Occipital lobe (tissue), 2 donors: ENCODE data around the gene PRLR. TPM values are rescaled to one million over a fixed set of nuclear protein-coding genes. Genes with fewer than 3 reads are reported as not detected.
"Not testable (repeated sequence)": the region's sequence is repeated elsewhere in the genome, so short reads cannot be mapped to it uniquely, and the experiment has no call there.

ENCODE experiments used
- DNase-seq: peaks from one replicate; lab custom pipeline; 2025; lab: John Stamatoyannopoulos, UW
- total RNA-seq: library from RNA; depleted of rRNA; stranded (reverse); fragments of >200 nt; gene quantifications from one replicate; pipeline ENCODE4 v1.2.3, GENCODE V29; 2014

PRLR gene
- total RNA-seq, 1 donor from 2014 or later, result 3.3 TPM

DNA sequence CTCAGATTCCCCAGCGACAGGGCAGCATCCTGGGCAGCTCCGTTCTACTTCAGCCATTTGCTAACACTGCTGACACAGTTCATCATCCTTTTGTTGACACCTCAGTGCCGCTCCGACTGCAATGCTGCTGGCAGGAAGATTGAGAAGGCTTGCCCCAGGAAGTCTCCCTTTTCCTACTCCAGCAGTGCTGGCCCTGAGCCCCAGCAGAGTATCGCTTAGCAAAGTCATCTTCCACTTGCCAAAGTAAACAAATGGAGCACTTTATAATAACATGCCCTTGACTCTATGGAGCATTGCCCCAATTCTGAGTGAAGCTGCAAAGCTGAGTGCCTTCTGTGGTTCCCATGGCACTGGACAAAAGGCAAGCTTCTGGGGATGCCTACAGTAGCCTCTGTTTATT, 32.2 kb downstream of the PRLR start:
- DNase-seq, result no peak

DNA sequence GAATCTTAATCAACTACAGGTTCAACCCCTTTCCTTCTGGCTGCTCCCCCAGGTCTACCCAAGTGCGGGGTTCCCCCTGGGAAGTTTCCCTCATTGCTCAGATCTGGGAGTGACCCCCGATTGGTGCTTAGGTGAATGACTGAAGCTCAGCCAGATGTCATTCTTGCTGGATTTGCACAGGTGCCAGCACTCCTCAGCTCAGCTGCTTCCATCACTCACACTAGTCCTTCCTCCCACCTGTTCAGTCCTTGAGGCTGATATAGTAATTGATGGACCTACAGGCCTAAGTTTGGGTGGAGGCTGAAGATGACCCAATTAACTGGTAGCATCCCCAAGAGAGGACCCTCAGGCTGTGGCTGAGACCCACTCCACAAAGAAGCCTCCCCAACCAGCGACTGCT, 32.9 kb downstream of the PRLR start:
- DNase-seq, result no peak

DNA sequence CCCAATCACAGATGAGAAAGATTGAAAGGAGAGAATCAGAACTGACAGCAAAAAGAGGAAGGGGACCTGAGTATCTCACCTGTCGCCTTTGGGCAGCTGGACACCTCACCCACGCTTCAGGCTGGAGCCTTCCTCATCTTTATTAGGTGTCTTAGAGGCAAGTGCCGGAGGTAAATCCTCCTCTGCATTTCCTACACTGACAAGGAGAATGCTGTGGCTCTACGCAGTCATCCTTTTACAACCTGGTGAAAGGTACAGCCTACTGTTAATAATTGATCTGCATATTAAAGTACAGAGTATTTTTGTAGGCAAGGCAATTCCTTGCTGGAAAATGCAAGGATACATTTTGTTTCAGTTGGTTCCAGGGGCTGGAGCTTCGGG, 34.8 kb downstream of the PRLR start:
- no peak for DNase-seq

DNA sequence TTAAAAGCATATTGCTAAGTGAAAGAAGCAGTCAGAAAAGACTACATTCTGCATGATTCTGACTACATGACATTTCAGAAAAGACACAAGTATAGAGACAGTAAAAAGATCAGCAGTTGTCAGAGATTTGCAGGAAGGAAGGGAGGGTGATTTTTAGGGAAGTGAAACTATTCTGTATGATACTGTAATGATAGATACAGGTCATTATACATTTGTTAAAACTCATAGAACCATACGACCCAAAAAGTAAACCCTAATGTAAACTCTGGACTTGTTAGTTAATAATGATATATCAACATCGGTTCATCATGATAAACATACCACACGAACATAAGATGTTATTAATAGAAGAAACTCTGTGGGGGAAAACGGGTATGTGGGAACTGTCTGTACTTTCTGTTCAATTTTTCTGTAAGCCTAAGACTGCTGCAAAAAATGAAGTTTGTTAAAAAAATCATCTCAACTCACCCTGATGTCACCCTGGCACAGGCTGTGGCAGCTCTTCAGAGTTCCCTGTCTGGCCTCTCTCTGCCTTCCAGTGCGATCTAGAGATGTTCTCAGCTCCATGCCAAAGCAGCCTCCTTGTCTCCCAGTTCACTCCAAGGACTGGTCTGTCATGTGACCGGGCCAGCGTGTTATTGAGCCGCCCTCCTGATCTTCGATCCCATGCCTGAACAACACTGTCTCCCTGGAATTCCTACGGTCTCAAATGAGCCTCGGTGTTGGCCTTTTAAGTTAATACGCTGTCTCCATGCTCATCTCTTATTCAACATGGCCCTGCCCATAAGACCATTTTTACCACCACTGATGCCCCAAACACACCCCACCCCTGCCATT, 35.4 kb downstream of the PRLR start:
- DNase-seq, result no peak

DNA sequence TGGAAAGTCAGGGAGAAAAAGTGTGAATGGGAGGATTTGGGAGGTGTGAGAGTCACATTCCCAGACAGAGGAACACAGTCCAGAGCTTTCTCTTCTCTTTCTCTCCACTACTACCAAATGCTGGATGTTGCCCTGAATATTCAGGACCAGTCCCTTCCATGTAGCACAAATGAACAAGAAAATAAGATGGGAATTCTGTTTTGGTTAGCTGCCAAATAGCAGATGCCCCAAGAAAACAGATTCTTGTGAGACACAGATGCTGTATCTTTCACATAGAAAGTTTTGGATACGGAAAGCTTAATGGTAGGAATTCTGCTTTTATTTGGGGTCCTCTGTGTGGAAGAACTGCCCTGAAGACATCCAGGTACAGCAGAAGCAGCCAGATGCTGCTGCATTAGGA, 37.8 kb downstream of the PRLR start:
- no peak for DNase-seq

DNA sequence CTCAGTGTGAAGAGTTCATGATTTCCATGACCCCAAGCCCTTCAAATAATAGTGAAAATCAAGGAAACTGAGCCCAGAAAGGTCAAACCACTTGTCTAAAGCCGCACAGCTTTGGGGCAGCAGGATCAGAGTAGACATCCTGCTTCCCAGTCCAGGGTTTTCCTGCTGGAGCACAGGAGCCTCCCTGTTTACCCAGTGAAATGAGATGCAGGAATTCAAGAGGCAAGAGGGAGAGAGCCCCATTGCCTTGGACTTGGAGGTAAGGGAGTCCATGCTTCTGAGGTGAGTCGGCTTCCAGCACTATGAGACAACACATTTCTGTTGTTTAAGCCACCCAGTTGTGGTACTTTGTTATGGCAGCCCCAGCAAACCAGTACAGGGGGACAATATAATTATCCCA, 40.5 kb downstream of the PRLR start:
- not testable (repeated sequence) for DNase-seq

DNA sequence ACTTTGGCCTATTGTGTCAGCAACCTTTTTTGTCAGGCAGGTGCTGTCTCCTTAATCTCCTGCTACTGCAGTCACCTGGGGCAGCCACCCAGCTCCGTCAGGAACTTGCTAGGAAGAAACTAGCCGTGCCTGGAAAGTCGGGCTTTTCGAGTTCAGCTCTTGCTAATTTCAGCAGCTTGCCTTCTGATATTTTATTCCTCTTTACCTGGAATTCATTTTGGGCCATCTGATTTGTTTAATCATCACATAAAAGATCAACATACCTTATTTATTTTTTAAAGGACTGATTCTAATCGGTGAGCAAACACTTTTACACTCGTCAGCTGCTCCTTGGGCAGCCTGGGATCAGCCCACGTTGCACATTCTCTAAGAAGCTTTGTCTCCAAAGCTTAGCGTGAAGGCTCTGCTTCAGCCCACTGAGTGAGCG, 42.2 kb downstream of the PRLR start:
- DNase-seq, result no peak

DNA sequence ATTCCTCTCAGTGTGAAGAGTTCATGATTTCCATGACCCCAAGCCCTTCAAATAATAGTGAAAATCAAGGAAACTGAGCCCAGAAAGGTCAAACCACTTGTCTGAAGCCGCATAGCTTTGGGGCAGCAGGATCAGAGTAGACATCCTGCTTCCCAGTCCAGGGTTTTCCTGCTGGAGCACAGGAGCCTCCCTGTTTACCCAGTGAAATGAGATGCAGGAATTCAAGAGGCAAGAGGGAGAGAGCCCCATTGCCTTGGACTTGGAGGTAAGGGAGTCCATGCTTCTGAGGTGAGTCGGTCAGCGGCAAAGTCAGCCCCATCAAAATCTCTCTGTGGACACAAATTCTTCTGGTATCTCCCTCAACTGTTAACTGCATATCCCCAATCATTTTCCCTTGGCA, 42.7 kb downstream of the PRLR start:
- DNase-seq, result not testable (repeated sequence)

DNA sequence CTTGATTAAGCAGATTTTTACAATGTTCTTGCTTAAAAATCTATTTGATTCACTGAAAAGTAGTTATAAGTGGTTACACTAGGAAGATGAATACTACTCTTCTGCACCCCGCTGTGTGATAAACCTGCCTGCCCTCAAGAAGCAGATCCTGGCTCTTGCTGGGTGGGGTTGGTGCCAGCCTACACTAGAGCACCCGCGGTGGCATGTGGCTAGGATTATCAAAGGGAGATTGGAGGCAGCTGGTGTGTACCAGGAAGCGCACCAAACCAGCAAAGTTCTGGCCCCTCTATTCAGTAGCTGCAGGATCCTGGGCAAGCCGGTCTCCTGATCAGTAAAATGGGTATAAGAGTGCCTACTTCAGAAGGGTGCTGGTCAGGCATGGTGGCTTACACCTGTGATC, 43.5 kb downstream of the PRLR start:
- DNase-seq, result no peak

DNA sequence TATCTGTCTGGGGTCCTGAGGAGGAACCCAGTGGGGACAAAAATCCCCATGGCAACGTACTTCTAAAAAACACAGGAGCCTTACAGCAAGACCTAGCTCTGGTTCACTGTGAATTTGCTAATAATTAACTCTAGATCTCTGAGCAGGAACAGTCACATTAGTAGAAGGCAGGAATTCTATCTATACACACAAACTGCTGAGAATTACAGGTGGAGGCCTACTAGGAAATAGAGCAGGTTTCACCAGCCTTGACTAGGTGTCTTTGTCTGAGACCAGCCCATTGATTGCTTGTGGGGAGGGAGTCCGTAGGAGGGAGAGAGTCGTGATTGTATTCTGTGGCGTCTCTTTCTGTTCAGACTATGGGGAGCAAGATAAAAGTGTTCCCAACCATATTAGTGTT, 44.8 kb downstream of the PRLR start:
- no peak for DNase-seq

DNA sequence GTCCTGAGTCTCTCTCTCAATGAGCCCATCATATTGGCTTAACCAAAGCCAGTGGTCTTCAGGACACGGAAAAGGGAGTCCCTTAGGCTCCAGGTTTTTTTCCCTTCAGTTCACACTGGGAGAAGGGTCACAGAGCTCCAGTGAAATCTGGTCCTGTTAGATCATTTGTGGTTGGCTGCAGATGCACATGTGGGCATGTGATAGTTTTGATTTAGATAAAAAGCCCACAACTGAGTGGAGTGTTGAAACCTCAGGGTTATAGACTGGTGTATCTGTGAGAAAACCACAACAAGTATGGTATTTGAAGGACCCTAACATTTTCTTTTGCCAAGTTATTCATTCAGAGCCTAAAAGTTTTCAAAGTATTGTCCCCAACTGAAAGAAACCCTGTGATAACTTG, 46.7 kb downstream of the PRLR start:
- no peak for DNase-seq

DNA sequence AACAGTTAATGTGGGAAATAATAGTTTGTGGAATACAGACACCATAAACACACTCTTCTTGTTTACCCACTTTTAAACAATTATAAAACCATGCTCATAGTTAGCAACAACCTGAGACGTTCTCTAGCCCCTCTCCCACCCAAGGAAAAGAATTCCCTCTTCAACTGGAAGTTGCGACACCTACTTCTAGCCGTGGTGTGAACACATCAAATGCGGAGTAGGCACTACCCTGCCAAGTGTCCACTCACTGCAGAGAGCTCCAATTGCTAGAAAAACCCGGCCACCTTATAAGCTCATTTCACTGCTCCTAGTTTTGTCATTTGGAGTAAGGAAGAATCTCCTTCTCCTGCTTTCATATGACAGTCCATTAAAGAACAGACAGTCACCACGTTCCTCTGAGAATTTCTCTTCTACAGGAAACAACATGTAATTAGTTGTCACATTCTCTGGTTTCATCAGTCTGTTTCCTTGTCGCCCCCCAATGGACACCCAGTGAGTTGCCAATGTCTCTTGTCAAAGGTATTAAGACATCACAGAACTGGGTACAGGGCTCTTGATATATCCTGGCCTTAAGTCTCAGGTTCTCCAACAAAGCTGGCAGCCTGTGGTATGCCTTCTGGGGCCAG, 47.3 kb downstream of the PRLR start:
- DNase-seq, result no peak

DNA sequence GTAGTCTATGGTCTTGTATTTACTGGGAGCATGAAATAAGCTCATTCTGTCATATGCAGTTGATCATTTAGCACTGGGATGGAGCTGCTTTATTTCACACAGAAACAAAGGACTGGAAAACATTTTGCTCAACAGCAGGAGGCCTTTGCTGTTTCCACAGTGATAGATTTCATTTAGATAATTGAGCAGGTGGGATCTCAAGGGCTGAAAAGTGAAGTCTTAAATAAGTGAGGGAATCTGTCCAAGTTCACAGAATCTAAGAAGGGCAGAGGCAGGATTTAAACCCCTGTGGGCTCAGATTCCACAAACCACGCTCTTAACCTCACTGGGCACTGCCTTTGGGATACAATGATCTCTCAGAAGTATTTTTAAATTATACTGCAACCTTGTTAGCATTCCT, 47.8 kb downstream of the PRLR start:
- no peak for DNase-seq

DNA sequence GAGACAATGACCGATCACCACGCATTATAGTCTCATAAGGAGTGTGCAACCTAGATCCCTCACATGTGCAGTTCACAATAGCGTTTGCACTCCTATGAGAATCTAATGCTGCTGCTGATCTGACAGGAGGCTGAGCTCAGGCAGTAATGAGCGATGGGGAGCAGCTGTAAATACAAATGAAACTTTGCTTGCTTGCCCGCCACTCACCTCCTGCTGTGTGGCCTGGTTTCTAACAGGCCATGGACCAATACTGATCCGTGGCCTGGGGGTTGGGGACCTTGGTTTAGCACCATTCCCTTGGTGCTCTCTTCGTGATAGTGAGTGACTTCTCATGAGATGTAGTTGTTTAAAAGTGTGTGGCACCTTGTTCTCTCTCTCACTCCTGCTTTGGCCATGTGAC, 50.2 kb downstream of the PRLR start:
- DNase-seq, result no peak

DNA sequence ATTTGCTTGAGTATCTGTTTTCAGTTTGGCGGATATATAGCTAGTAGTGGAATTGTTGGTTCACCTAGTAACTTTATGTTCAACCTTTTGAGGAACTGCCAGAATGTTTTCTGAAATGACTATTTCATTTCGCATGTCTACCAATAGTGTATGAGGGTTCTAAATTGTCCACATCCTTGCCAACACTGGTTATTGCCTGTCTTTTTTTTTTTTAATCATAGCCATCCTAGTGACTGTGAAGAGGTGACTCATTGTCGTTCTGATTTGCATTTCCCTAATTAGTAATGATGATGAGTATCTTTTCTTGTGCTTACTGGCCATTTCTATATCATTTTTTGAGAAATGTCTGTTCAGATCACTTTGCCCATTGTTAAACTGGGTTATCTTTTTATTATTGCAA, 52.5 kb downstream of the PRLR start:
- no peak for DNase-seq

DNA sequence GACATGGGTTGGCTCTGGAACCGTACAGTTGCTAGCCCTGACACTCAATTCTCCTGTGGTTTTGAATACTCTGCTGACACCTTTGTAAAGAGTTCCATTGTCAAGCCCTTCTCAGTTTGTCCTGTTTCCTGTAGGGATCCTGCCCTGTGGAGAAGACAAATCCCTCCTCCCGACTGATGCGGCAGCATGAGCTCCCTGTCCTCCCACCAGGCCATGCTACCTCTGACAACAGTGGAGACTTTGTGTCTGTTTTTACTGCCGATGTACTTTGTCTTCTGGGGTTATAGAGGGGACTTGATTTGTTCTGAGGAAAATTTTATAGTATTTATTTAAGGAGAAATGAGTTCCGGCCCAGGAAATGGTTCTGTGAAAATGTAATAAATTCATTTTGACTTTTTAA, 57.8 kb downstream of the PRLR start:
- DNase-seq, result no peak

DNA sequence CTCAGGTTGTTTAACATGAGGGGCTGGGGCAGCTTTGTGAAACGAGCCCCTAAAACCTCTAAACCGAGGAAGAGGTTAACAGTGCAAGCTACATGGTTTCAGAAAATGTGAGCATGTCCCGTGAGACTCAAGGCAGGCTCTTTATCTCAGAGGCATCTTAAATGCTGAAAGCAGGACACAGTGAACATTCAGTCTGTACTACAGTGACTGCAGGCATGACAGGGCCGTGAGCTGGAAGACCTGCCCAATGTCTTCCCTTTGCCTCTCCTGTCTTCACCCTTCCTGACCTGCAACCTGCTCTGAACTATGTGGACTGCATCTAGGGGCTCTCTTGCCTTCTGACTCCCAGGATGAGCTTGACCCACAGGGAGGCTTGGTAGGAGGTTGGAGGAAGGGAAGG, 58.3 kb downstream of the PRLR start:
- DNase-seq, result no peak

DNA sequence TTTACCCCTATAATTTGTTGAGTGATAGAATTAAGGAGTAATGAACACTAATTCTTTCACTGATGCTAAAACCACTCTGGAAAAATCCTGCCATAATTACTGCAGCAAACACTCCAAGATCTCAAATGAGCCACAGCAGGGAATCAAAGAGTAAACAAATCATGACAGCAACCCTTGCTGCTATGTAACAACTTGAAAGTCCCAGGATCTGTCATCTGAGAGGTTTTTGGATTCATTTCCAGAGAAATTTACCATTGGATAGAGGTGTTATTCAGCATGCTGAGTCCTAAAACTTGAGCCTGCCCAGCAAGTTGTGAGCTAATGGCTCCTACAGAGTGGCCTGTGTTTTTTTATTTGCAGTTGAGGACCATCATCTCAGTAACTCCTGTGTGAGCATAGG, 59.2 kb downstream of the PRLR start:
- no peak for DNase-seq

DNA sequence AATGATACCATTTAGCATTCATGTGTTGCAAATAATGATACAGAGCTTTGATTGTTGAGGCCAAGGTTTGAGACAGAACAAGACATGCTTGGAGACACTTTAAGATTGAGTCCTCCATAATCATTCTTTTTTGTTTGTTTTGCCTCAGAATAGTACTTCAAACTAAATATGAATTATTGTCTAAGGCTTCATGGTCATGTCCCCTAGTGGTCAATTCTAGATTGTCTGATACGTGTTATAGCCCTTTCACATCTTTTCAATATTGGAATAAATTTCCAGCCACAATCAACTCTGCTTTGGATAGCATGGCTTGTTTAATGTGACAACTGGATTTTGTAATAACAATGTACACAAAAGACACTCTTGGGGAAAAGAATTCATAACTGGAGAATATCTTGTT, 64.2 kb downstream of the PRLR start:
- no peak for DNase-seq

DNA sequence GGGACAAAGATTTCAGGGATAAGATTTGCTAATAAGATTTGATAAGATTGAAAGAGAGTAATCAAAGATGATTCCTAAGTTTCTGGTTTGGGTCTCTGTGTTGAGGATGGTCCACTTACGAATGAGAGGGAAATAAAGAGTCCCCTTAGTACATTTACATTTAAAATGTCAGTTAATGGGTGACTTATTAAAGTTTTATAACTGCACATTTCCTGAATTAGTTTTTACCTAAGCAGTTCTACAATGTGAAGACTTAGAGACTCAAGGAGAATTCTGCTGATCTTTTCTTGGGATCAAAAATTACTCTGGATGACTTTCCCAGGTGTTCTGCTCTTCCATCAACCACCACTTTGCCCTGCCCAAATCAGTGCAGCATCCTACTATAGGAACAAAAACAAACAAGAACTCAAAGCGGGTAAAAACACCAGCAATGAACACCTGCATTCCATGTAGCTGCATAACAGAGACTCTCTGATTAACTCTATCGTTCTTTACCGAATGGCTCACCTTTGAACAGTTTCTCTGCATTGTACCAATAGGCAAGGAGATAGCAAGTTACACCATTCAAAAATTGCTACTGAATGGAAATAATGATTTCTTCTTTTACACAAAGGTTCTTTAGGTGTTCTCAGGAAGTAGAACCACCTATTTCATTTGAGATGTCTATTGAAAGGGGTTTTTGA, 65.3 kb downstream of the PRLR start:
- DNase-seq, result no peak

DNA sequence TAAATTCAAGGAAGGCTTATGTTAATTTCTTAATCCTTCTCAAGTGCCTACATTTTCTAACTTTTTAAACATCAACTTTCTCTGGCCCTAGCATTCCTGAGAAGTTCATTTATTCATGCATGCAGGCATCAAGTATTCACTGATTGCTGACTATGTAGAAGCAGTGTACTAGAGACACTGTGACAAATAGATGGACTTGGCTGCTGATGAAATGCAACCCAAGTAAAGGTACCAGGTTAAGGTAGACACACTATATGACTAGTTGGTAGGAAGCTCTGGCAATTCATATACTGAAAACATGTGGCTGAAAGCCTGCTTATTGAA, 66.6 kb downstream of the PRLR start:
- DNase-seq, result no peak

DNA sequence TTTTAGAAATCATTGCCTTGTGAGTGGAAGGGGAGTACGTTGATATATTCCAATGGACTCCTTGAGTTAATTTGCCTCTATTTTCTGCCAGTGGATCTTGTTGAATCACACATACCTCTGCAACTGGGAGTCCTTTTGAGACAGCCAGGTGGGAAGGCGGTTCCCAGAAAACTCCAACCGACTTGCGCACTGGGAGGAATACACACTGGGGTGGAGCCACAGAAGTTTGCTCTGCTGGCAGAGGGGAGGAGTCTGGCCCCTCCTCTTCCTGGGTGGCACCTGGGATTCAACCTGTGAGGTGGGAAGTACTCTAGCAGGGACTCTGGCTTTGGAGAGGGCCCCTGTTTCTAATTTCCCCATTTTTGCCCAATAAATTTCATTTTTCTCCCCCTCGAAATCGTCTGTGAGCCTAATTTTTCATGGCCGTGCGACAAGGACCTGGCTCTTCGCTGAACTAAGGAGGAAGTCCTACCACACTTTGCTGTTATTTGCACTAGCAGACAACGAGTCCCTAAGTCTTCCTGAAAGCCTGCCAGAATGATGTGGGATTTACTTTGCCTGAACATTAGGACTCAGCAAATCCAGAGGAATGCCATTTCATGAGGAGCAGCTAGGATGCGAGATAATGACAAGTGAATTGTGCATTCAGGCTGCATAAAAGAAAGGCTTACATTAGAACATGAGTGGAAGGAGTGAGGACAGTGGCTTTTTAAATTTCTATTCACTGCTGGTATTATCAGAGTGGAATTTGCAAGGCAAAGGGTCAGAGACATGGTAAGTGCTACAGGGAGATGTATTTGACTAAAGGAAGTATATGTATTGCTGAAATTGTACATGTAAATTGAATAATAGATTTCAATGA, 67.2 kb downstream of the PRLR start:
- no peak for DNase-seq
